IPS-11a (cell line): ENCODE results near the gene LTF.
"Not testable (repeated sequence)": the region's sequence is repeated elsewhere in the genome, so short reads cannot be mapped to it uniquely, and the experiment has no call there.

ENCODE experiments used
- H3K4me3 ChIP-seq: one replicate; pipeline ENCODE4 v1.5.1; 2013; ENCODE audit warnings: low read depth, low read length, control low read depth

Gene LTF

DNA sequence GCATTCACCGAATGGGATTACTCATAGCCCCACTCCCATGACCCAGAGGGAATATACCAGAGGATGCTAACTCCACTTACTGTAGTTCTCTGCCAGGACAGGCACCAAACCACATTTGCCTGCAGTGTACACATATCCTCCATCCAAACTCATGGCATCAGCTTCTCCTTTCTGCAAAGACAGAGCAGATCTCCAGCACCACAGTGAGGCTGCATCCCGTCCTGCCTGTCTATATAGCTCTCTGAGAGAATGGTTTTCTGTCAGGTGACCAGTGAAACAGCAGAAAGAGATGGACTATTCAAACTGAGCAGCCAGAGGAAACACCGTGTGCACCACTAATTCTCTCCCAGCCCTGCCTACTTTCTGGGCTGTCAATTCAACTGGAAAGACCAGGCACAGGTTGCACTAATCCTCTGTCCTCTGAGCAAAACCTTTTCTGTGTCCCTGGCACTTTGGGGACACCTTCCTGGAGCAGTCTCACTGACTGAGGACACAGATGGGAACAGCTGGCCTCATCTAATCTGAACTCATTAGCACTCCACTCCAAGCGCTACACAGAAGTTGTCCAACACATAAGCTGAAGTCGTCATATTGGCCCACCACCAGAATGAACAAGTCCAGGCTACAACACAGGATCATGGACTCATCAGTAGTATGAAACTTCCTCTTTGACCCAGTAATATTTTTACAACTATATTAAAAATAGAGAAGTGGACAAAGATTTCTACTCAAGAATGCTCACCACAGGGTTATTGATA is 17.3 kb downstream of the LTF start:
- H3K4me3 ChIP-seq, result no peak overlapping the region

DNA sequence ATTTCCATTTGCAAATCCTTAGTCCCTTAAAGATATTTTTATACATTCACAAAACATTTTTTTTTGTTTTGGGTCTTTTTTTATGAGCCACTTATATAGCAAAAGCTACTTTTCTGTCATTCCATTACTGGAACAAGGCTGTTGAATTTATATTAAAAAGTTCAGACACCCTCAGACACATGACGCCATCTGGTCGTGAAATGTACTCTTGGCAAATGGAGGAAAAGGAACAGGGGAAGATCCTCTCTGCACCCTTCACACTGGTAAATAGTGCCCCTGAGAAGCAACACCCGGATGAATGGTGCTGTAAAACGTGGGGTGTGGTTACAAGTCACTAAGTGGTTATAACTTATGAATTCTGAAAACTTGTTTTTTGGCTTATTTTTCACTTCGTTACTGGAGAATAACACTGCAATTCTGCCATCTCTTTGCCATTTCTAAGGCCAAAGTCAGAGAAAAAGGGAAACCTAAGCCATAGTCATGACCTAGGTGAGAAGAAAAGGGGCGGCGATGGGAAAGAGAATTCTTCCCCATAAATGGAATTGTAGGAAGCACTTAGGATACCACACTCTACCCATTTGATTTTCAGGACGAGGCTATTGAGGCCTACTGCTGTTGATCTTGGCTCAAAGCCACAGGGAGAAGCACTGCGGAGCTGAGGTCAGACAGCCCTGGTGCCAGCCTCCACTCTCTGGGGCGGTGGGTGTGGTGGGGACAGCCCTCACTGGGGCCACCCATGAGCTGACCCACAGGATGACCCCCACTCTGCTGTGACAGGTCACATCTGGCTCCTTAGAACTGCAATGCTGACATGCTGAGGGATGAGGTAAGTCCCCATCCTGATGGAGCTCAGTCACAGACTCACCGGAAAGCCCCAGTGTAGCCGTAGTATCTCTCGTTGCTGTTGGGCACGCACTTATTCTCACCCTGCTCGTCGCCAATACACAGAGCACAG is 21.9 kb downstream of the LTF start:
- no peak overlapping the region for H3K4me3 ChIP-seq

DNA sequence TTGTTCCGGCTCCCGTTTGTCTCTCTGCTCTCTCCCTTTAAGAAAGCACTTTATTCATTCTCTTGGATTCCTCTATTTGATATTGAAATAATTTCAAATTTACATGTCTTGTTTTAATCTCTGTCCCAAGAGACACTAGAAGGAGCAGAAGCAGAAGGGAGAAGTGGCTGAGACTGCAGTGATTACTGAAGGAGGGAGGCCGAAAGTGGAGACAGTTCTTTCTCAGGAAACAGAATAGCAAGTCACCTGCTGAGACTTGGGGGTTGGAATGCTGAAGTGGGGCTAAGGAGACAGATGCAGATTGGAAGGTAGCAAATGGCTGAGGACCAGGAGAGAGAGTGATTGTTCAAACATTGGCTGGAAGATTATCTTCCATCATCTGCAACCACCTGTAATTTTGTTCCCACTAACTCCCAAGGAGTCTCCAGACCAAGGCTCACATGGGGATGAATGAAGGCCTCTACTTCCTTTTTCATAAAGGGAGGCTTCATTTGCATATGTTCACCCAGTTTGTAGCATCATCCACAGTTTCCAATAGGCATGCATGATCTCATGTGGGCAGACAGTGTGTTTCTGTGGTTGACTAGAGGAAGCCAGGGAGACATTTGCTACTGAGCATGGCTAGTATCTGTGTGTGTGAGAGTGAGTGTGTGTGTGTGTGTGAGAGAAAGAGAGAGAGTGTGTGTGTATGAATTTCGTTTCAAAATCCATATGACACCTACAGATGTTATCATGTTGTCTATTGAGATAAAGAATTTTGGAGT is 24.0 kb downstream of the LTF start:
- H3K4me3 ChIP-seq, result no peak overlapping the region

DNA sequence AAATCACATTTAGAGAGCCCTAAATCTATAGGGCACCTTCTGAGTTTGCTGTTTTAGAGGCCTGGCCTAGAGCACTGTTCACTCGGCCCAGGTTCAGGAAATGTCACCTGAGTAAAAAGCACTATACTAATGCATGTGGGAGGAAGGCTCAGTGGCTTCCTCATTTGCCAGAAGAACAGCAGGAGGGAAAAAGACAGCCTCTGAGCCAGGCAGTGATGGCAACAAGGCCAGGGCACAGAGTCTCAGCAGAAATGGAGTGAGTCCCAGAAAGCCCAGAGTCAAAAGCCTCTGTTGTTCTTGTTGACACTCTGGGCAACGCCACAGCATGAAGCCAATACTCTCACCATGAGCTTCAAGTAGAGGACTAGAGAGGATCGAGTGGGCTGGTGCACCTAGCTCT is 25.9 kb downstream of the LTF start:
- H3K4me3 ChIP-seq, result no peak overlapping the region

DNA sequence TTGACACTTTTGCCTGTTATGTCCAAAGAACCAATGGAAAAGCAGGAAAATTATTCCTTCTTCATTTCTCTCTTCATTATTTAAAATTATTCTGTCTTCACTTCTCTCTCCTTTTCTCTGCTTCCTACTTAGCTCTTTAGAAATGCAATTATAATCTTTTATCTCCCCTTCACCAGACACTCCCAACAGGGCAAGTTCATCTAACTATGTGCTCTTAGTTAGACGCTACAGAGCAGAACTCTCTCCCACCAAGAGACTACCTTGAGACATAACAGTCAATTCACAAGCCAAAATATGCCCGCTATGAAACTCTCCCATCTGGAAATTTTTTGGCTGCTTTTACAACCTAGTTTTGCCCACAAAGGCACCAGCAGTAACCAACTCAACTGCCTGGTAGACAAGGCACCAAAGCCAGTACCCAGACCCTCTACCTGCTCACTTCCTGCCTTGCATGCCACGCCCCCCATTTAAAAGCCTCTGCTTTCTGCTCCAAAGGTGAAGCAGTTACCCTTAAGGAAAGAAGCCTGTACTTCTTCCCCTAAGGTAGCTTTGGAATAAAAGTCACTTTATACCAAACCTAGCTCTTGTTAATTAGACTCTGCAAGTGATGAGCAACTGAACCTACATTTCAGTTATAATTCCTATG is 29.5 kb downstream of the LTF start:
- no peak overlapping the region for H3K4me3 ChIP-seq

DNA sequence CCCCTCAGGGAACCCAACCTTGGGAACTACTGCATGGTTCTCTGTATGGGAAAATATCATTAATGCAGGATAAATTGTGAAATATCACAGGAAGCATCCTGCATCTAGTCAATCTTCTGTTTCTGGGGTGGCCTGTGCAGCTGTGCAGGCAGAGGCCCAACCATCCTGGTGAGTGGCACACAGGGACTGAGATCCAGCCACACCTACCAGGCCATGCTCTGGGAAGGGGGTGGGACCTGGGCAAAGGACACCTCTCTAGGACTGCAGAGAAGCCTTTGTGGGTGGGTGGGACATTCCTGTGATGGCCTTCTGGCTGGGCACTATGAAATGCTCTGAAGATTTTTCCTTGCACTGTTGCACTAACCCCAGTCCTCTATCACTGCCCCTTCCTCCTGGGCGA is 30.9 kb downstream of the LTF start:
- no peak overlapping the region for H3K4me3 ChIP-seq

DNA sequence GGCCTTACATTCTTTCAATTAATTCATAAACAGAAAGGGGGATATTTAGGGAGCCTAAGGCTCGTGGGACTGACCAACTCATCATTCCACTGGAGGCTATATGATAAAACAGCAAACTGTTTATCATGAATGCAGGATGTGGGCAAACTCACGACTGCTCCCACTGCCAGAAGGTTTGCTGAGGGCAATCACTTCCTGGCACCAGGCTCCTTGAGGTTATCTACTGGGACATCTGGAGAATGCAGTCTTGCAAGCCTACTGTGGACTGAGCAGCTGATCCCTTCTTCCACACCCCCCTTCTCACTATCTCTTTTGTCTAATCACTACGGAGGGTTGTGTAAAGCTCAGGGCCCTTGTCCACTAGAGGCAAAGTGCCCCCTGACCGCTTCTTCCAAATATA is 31.6 kb downstream of the LTF start:
- not testable (repeated sequence) for H3K4me3 ChIP-seq

DNA sequence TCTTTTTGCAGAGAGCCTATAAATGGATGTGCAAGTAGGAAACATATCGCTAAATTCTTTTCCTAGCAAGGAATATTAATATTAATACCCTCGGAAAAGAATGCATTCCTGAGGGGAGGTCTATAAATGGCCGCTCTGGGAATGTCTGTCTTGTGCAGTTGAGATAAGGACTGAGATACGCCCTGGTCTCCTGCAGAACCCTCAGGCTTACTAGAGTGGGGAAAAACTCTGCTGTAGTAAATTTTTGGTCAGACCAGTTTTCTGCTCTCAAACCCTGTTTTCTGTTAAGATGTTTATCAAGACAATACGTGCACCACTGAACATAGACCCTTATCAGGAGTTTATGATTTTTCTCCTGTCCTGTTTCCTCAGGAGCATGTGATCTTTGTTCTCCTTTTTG is 32.8 kb downstream of the LTF start:
- H3K4me3 ChIP-seq, result not testable (repeated sequence)

DNA sequence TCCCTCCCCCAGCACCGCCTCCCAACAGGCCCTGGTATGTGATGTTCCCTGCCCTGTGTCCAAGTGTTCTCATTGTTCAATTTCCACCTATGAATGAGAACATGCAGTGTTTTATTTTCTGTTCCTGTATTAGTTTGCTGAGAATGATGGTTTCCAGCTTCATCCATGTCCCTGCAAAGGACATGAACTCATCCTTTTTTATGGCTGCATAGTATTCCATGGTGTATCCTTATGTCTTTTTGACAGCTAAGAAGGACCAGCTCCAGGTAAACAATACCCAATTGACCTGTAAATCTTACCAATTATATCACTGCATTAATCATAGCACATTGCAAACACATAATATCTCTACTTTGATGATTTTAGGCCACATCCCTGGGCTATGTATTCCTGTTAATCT is 33.8 kb downstream of the LTF start:
- not testable (repeated sequence) for H3K4me3 ChIP-seq

DNA sequence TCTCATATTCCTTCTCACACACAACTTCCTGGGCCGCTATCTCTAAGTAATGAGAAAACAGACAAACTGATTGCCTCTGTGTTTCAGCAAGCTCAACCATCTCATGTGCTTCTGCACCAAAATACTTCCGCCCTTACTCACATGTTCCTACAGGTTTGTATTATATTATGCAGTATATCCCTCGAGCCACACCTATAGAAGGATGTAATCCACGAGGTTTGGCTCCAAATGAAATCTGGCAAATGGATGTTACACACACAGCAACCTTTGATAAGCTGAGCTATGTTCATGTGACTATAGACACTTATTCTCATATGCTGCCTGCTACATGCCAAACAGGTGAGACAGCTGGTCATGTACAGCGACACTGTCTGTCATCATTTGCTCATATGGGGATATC is 35.0 kb downstream of the LTF start:
- H3K4me3 ChIP-seq, result no peak overlapping the region

DNA sequence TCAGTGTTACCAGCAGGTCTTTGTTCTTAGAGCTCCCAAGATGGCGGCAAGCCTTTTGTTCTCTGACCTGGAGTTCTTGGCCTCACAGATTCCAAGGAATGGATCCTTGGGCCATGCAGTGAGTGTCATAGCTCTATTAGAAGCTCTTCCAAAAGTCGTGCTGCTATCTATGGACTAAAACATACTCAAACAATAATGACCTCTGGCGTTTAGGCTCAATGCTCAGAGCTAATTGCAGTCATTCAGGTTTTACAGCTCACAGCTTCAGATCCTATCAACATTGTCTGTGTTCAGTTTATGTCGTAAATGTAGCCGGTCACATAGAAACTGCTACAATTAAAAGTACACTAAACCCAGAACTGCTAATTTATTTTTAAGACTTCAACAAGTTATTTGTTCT is 35.5 kb downstream of the LTF start:
- no peak overlapping the region for H3K4me3 ChIP-seq

DNA sequence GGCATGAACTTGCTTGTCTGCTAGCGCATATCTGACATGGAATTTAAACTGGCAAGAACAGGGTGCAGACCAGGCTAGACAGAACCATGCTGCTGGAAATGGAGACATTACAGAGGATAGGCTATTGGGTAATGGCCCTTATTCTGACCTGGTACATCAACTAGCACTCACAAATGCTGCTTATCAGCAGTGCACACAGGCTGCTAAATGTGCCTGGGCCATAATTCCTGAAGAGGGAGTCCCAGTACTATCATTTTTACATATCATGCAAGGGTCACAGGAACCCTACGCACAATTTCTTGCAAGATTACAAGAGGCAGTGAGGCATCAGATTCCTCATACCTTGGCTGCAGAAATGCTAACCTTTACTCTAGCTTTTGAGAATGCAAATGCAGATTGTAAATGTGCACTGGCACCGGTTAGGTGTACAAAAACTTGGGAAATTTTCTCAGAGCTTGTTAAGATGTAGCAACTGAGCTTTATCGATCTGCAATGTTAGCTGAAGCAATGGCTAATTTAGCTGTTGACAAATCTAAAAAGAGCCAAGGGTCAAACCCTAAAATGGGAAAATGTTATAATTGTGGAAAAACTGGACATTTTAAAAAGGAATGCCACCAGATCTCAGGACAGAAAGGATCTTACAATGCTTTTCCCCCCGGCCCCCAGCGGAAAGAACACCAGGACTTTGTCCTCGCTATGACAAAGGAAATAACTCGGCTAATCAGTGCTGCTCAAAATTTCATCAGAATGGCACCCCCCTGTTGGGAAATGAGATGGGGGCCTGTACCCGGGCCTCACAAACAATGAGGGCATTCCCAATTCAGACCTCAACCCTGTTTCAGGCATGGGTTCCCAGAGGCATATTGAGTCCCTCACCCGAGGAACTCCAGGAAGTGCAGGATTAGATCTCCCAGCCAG is 36.5 kb downstream of the LTF start:
- H3K4me3 ChIP-seq, result no peak overlapping the region

DNA sequence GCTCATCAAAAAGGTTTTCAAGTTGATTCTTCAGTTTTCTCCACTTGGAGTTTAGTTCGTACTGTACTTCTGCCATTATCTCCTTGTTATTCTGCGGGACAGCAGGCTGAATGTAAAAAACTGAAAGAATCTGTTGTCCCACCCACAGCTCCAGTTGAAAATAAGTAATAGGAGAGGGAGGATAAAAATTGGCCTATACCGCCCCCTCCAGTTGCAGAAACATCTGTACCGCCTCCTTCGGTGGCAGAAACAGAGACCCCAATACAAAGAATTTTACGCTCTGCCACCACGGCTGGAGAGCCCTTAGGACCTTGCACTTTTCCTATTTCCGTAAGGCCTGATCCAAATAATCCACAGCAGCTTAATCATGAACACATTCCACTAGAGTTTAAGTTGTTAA is 37.3 kb downstream of the LTF start:
- H3K4me3 ChIP-seq, result not testable (repeated sequence)

DNA sequence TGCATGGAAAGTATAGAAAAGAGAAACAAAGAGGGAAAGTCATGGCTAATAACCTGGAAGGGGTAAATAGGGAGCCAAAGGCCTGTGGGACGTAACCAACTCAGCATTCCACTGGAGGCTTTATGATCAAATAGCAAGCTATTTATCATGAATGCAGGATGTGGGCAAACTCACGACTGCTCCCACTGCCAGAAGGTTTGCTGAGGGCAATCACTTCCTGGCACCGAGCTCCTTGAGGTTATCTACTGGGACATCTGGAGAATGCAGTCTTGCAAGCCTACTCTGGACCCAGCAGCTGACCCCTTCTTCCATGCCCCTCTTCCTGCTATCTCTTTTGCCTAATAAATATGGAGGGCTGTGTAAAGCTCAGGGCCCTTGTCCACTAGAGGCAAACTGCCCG is 38.2 kb downstream of the LTF start:
- not testable (repeated sequence) for H3K4me3 ChIP-seq

DNA sequence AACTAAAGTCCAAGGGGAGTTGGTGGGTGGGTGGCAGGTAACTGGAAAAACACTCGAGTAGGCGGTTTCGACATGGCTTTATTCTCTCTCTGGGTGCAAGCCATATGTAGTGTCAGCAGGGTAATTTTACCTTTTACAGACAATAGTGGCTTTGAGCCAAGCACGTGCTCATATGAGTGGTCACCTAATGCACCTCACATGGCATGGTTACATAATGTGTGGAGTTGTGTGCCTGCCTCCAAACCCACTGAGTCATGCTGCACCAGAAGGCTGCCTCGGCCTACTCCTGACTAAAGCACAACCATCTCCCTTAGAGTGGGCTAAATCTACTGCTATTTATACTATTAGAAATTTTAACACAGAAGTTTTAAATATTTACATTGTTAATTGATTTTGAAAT is 41.1 kb downstream of the LTF start:
- no peak overlapping the region for H3K4me3 ChIP-seq

DNA sequence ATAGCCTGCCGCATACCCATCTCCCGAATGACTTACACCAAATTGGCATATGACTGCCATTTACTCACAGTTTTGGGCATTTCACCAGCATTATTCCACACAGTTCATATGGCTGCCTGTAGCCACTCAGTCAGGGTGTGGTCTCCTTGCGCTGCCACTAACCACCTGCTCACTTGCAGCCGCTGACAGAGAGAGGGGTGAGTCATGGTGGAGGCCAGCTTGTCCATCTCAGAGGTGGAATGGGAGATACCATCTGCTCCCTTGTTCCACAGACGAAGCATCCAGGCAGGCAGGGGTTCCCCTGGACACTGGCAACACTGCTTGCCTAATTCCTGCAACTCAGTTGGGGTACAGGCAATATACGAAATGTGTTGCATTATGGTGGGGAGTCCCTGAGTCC is 42.1 kb downstream of the LTF start:
- no peak overlapping the region for H3K4me3 ChIP-seq

DNA sequence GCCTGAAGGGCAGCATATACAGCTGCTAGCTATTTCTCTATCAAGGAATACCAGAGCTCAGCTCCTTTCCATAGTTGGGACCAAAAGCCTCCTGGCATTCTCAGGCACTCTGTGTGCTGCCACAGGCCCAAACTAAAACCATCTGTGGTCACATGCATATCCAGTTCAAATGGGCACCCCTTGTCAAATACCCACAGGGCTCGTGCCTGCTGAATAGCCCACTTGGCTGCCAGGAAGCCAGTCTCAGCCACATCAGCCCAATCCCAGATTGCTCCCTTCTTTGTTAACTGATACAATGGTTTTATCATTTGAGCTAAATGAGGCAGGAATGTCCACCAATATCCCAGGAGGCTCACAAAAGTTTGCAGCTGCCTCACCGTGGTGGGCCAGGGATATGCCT is 43.8 kb downstream of the LTF start:
- no peak overlapping the region for H3K4me3 ChIP-seq

DNA sequence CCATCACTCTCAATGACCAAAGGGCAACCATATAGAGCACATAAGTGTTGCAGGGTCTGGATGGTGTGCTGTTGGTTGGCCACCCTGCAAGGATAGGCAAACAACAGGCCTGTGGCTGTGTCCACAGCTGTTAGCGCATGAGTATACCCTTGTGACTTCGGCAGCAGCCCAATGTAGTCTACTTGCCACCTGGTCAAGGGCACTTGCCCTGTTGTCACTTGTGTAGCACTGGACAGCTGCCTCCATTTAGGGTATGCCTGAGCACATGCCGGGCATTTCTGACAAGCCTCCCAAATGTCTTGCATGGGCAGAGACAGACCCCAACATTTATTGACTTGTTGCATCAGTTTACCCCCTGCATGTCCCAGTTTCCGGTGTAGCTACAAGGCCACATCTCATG is 44.9 kb downstream of the LTF start:
- no peak overlapping the region for H3K4me3 ChIP-seq

DNA sequence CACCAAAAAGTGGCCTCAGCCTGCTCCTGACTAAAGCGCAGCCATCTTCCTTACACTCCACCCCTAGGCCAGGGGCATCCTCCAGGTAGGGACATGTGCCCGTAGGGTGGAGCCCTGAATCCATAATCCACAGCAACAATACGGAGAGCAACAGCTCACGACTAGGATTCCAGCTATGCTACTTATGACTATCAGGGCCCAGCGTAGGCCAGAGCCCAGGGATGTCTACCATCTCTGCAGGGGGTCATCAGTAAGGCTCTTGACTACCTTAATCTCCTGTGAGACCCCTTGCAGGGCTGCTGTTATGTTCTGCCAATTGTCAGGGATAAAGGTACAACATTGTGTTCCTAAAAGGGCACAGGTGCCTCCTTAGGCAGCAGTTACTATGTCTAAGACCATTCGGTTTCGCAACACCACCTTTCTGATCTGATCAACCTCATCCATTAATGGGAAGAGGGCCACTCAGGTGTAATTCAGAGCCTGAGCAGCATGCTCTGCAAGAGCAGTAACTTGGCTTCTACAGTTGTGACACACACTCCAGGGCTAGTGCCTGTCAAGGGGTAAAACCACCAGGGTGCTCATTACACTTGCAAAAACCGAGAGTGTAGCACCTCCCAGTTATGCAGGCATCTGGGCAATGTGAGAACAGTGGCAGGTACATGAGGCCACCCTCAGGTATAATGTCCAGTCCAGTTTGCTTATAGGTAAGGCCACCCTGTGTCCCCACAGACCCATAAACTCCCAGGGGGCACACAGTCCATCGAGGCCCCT is 46.7 kb downstream of the LTF start:
- H3K4me3 ChIP-seq, result no peak overlapping the region
